HepG2 (cell line): ENCODE results near the gene KRTAP5-9. TPM values are rescaled to one million over a fixed set of nuclear protein-coding genes. Genes with fewer than 3 reads are reported as not detected.

Source experiments
- ATAC-seq: fragments of 200-7000 bp; cut with Tn5 transposase; 3 replicates; pipeline ENCODE4 v1.9.1; 2020; ENCODE audit warnings: mild to moderate bottlenecking, moderate library complexity
- BruUV-seq: library from RNA; stranded (reverse); fragments of 400-500 nt; replicated peaks from 2 replicates; lab custom pipeline; 2021; lab: Mats Ljungman, UMichigan
- CTCF ChIA-PET: fragments of 300-600 bp; formaldehyde crosslinking; extraction: SDS; loops from one replicate; lab custom pipeline; 2021; ENCODE audit warnings: low total read pairs, inconsistent platforms, low intra/inter-chr PET ratio; lab: Yijun Ruan, JAX
- POLR2A ChIA-PET: fragments of 350-600 bp; sonication (Branson Sonifier 250); formaldehyde crosslinking; loops from one replicate; lab custom pipeline; 2020; ENCODE audit warnings: antibody characterized with exemption, inconsistent platforms; lab: Yijun Ruan, JAX
- DNase-seq: peaks from one replicate; pipeline ENCODE4 v3.0.0-alpha.2; 2015; ENCODE audit warnings: low spot score
- FAIRE-seq: peaks from 3 replicates; lab custom pipeline; 2011; peaks lifted over from hg19 to GRCh38; lab: Jason Lieb, UNC
- H2AFZ ChIP-seq: one replicate; pipeline ENCODE4 v1.6.1; 2011; ENCODE audit warnings: low read length, inconsistent platforms
- H3K27ac ChIP-seq: fragments of 300-600 bp; 3 replicates; pipeline ENCODE4 v1.8.0; 2011; ENCODE audit warnings: mixed run types, mild to moderate bottlenecking, mixed read lengths, low read length, inconsistent platforms; ENCODE audit not compliant: insufficient read depth; ENCODE audit errors: extremely low read length
- H3K27me3 ChIP-seq, 2 experiments: fragments of 200-600 bp in 1 of 2; 2 replicates in 1 of 2; 3 replicates in 1 of 2; pipeline versions ENCODE4 v1.6.0 to v1.8.0; 2011; ENCODE audit warnings: low read length in 2 of 2, mild to moderate bottlenecking in 2 of 2, moderate library complexity in 2 of 2, inconsistent platforms in 1 of 2; ENCODE audit not compliant: insufficient read depth in 2 of 2, control insufficient read depth in 1 of 2
- H3K36me3 ChIP-seq, 2 experiments: fragments of 200-600 bp in 1 of 2; replicated peaks in 1 of 2; 2 replicates in 1 of 2; 3 replicates in 1 of 2; pipeline versions ENCODE4 v1.5.1 to v1.8.0; 2011; ENCODE audit warnings: low read length in 2 of 2, inconsistent platforms in 1 of 2; ENCODE audit not compliant: insufficient read depth in 2 of 2, control insufficient read depth in 1 of 2
- H3K4me1 ChIP-seq: 2 replicates; pipeline ENCODE4 v1.5.1; 2012; ENCODE audit warnings: low read length, inconsistent platforms; ENCODE audit not compliant: insufficient read depth
- H3K4me2 ChIP-seq: 2 replicates; pipeline ENCODE4 v1.6.0; 2011; ENCODE audit warnings: low read depth, low read length, inconsistent platforms
- H3K4me3 ChIP-seq, 3 experiments: fragments of 200-600 bp in 1 of 3; sonication (generic), shearing (Covaris generic) in 1 of 3; replicated peaks in 1 of 3; 2 replicates each; pipeline ENCODE4 v1.5.1; 2011 to 2016; ENCODE audit warnings: low read length in 3 of 3, inconsistent platforms in 2 of 3, low read depth in 2 of 3, mild to moderate bottlenecking in 2 of 3, control low read depth in 1 of 3, mixed read lengths in 1 of 3; ENCODE audit not compliant: insufficient read depth in 1 of 3
- H3K79me2 ChIP-seq: one replicate; pipeline ENCODE4 v1.6.1; 2011; ENCODE audit warnings: low read length, inconsistent platforms; ENCODE audit not compliant: insufficient read depth
- H3K9ac ChIP-seq: 2 replicates; pipeline ENCODE4 v1.6.0; 2011; ENCODE audit warnings: mild to moderate bottlenecking, low read depth, low read length, inconsistent platforms; ENCODE audit not compliant: insufficient read depth
- H3K9me3 ChIP-seq: 2 replicates; pipeline ENCODE4 v1.5.1; 2012; ENCODE audit warnings: mild to moderate bottlenecking, low read length
- H4K20me1 ChIP-seq: 2 replicates; pipeline ENCODE4 v1.6.0; 2011; ENCODE audit warnings: inconsistent platforms, mild to moderate bottlenecking, low read length, moderate library complexity; ENCODE audit not compliant: insufficient read depth
- ADNP ChIP-seq: sonication (generic); formaldehyde crosslinking; IDR thresholded peaks from 2 replicates; pipeline ENCODE4 v1.4.0; 2020; ENCODE audit warnings: missing genetic modification reagents
- BHLHE40 ChIP-seq: IDR thresholded peaks from 2 replicates; pipeline ENCODE4 v1.6.1; 2011; ENCODE audit warnings: low read length, improper control_type of control experiment
- CC2D1A ChIP-seq: sonication (generic); formaldehyde crosslinking; IDR thresholded peaks from 2 replicates; pipeline ENCODE4 v1.8.1; 2023; ENCODE audit warnings: mild to moderate bottlenecking, missing genetic modification reagents
- CEBPB ChIP-seq: IDR thresholded peaks from 2 replicates; pipeline ENCODE4 v1.6.1; 2011; ENCODE audit warnings: low read depth, low read length, improper control_type of control experiment, borderline replicate concordance
- CEBPG ChIP-seq: IDR thresholded peaks from 2 replicates; pipeline ENCODE4 v1.6.1; 2016
- POGZ ChIP-seq: sonication (generic); formaldehyde crosslinking; IDR thresholded peaks from 2 replicates; pipeline ENCODE4 v1.4.0; 2020; ENCODE audit warnings: mild to moderate bottlenecking, missing genetic modification reagents
- RFX3 ChIP-seq: IDR thresholded peaks from 2 replicates; pipeline ENCODE4 v1.6.1; 2016; ENCODE audit warnings: missing biosample characterization, missing genetic modification reagents
- ZNF564 ChIP-seq: sonication (generic); formaldehyde crosslinking; IDR thresholded peaks from 2 replicates; pipeline ENCODE4 v1.8.1; 2023; ENCODE audit warnings: mild to moderate bottlenecking, missing genetic modification reagents
- ZNF570 ChIP-seq: sonication (generic); formaldehyde crosslinking; IDR thresholded peaks from 2 replicates; pipeline ENCODE4 v1.4.0; 2020; ENCODE audit warnings: mild to moderate bottlenecking, missing genetic modification reagents, borderline replicate concordance
- ZNF772 ChIP-seq: sonication (generic); formaldehyde crosslinking; IDR thresholded peaks from 2 replicates; pipeline ENCODE4 v1.5.0; 2020; ENCODE audit warnings: mild to moderate bottlenecking, missing genetic modification reagents
- WGBS: methylation state at CpG from one replicate; pipeline ENCODE4 v1.1.6; 2017; ENCODE audit warnings: low lambda C conversion rate; 5-methylcytosine and 5-hydroxymethylcytosine counted together
- in situ Hi-C: cut with HindIII; loops from 2 replicates; pipeline ENCODE4 v1.10.0; 2017; ENCODE audit warnings: low pct_unique_long_range_greater_than_20kb; ENCODE audit not compliant: extremely low pct_ligation_motif_present
- intact Hi-C: fragments of 100-400 bp; cut with micrococcal nuclease; formaldehyde crosslinking; loops from one replicate; pipeline ENCODE4 v1.10.0; 2022; ENCODE audit not compliant: unreplicated experiment
- polyA plus RNA-seq, 8 experiments: library from polyadenylated mRNA; depleted of rRNA in 3 of 8; stranded (reverse) in 7 of 8; unstranded in 1 of 8; fragments of >200 nt; fragmentation: Illumina TruSeq in 4 of 8; extraction: Trizol in 4 of 8; gene quantifications; 2 replicates each; pipeline versions ENCODE4 v1.2.1 to v1.2.3, GENCODE V29; 2011 to 2016; ENCODE audit warnings: low read depth in 4 of 8, missing spikeins in 1 of 8, mixed read lengths in 1 of 8; ENCODE audit not compliant: insufficient read depth in 1 of 8
- total RNA-seq, 5 experiments: library from RNA; depleted of rRNA; stranded (reverse); fragments of >200 nt; fragmentation: Illumina TruSeq; extraction: Trizol; gene quantifications; 2 replicates each; pipeline ENCODE4 v1.2.3, GENCODE V29; 2016; ENCODE audit warnings: low read depth in 1 of 5
- TF ChIP-seq, protein P1 (sequence below): IDR thresholded peaks from 2 replicates; pipeline ENCODE4 v1.6.1; 2012; ENCODE audit warnings: low read depth, low read length, improper control_type of control experiment
- TF ChIP-seq, protein P2 (sequence below): sonication (generic); formaldehyde crosslinking; IDR thresholded peaks from 2 replicates; pipeline ENCODE4 v1.5.0; 2020; ENCODE audit warnings: mild to moderate bottlenecking, missing genetic modification reagents, moderate library complexity
- TF ChIP-seq, protein P3 (sequence below): sonication (generic); formaldehyde crosslinking; conservative IDR thresholded peaks from 2 replicates; pipeline ENCODE4 v1.4.0; 2020; ENCODE audit warnings: missing genetic modification reagents
- TF ChIP-seq, protein P4 (sequence below): sonication (generic); formaldehyde crosslinking; conservative IDR thresholded peaks from 2 replicates; pipeline ENCODE4 v1.8.0; 2022; ENCODE audit warnings: mild to moderate bottlenecking, moderate library complexity, missing genetic modification reagents
- TF ChIP-seq, protein P5 (sequence below): sonication (generic); formaldehyde crosslinking; IDR thresholded peaks from 2 replicates; pipeline ENCODE4 v1.5.0; 2020; ENCODE audit warnings: missing genetic modification reagents

KRTAP5-9 gene
- total and polyA plus RNA-seq, 2 of the 13 experiments (the other 11 are each of a cell fraction or from before 2014, with no cell fraction given), result 0.09 TPM; not detected in 1

DNA sequence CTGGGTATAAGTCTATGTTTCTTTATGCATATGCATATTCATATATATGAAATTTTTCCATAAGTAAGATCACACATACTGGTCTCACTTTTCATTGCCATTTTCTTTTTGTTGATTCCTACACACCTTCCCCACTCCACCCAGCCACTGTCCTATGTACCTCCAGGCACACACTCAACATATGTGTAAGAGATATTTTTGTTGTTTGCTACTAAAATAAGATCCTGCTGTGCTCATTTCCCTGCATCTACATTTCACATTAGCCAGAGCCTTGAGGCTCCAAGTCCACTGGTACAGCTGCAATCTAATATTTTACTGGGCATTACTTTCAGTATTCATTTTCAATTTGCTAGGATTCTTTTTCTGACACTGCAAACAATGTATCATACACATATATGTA, 9.0 kb downstream of the KRTAP5-9 start (continued):
- TF ChIP-seq, protein P1, sequence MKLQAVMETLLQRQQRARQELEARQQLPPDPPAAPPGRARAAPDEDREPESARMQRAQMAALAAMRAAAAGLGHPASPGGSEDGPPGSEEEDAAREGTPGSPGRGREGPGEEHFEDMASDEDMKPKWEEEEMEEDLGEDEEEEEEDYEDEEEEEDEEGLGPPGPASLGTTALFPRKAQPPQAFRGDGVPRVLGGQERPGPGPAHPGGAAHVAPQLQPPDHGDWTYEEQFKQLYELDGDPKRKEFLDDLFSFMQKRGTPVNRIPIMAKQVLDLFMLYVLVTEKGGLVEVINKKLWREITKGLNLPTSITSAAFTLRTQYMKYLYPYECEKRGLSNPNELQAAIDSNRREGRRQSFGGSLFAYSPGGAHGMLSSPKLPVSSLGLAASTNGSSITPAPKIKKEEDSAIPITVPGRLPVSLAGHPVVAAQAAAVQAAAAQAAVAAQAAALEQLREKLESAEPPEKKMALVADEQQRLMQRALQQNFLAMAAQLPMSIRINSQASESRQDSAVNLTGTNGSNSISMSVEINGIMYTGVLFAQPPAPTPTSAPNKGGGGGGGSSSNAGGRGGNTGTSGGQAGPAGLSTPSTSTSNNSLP, result no peak
- TF ChIP-seq CEBPB (no peak), CC2D1A (no peak), CEBPG (CRISPR knock-in tag) (no peak), BHLHE40 (no peak)
- TF ChIP-seq, protein P2, sequence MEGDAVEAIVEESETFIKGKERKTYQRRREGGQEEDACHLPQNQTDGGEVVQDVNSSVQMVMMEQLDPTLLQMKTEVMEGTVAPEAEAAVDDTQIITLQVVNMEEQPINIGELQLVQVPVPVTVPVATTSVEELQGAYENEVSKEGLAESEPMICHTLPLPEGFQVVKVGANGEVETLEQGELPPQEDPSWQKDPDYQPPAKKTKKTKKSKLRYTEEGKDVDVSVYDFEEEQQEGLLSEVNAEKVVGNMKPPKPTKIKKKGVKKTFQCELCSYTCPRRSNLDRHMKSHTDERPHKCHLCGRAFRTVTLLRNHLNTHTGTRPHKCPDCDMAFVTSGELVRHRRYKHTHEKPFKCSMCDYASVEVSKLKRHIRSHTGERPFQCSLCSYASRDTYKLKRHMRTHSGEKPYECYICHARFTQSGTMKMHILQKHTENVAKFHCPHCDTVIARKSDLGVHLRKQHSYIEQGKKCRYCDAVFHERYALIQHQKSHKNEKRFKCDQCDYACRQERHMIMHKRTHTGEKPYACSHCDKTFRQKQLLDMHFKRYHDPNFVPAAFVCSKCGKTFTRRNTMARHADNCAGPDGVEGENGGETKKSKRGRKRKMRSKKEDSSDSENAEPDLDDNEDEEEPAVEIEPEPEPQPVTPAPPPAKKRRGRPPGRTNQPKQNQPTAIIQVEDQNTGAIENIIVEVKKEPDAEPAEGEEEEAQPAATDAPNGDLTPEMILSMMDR (CRISPR knock-in tag), result no peak
- TF ChIP-seq, protein P3, sequence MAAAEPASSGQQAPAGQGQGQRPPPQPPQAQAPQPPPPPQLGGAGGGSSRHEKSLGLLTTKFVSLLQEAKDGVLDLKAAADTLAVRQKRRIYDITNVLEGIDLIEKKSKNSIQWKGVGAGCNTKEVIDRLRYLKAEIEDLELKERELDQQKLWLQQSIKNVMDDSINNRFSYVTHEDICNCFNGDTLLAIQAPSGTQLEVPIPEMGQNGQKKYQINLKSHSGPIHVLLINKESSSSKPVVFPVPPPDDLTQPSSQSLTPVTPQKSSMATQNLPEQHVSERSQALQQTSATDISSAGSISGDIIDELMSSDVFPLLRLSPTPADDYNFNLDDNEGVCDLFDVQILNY (CRISPR knock-in tag), result no peak
- TF ChIP-seq, all 625 proteins: peak for 0

DNA sequence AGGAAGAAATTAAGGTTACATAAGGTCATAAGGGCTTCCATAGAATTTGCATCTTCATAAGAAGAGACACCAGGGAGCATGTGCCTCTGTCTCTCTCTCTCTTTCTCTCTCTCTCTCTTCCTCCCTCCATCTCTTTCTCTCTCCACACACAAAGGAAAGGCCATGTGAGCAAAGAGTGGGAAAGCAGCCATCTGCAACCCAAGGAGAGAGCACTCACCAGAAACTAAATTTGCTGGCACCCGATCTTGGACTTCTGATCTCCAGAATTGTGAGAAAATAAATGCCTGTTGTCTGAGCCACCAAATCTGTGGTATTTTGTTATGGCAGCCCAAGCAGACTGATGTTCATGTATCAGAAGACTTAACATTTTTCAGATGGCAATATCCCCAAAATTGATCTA, 10.8 kb downstream of the KRTAP5-9 start:
- peaks cover 17% of the 10 kb centered on the region for H3K4me1 ChIP-seq
- ChIA-PET POLR2A (no interaction called here), CTCF (no interaction called here)
- no peak overlapping the region for H3K4me2 ChIP-seq
- no peak overlapping the region for H3K4me3 ChIP-seq
- no peak overlapping the region for H2AFZ ChIP-seq
- no peak overlapping the region for H3K27ac ChIP-seq
- in situ Hi-C loops, result no loop called here
- intact Hi-C loops, result no loop called here
- H3K79me2 ChIP-seq, result no peaks in the 10 kb centered on the region
- H3K36me3 ChIP-seq, result no peaks in the 10 kb centered on the region
- WGBS, result 76% methylated on average over 1 of the region's 1 CpG
- no peaks in the 10 kb centered on the region for H3K9me3 ChIP-seq
- ATAC-seq, result no peak
- peaks cover 0 to 1% of the 10 kb centered on the region in 2 experiments; a peak in 3 of 5 replicates for H3K27me3 ChIP-seq
- no peak for DNase-seq
- no peak overlapping the region for H3K9ac ChIP-seq
- no TSS peak for BruUV-seq
- H4K20me1 ChIP-seq, result no peaks in the 10 kb centered on the region
- FAIRE-seq, result no peak
- TF ChIP-seq RFX3, result no peak
- TF ChIP-seq POGZ, result no peak
- TF ChIP-seq ZNF772 (CRISPR knock-in tag), result no peak
- TF ChIP-seq ADNP (CRISPR knock-in tag), result no peak
- TF ChIP-seq ZNF570, result no peak
- no peak for TF ChIP-seq ZNF564 (CRISPR knock-in tag)
- TF ChIP-seq, protein P4, sequence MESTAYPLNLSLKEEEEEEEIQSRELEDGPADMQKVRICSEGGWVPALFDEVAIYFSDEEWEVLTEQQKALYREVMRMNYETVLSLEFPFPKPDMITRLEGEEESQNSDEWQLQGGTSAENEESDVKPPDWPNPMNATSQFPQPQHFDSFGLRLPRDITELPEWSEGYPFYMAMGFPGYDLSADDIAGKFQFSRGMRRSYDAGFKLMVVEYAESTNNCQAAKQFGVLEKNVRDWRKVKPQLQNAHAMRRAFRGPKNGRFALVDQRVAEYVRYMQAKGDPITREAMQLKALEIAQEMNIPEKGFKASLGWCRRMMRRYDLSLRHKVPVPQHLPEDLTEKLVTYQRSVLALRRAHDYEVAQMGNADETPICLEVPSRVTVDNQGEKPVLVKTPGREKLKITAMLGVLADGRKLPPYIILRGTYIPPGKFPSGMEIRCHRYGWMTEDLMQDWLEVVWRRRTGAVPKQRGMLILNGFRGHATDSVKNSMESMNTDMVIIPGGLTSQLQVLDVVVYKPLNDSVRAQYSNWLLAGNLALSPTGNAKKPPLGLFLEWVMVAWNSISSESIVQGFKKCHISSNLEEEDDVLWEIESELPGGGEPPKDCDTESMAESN, result no peak
- TF ChIP-seq, protein P5, sequence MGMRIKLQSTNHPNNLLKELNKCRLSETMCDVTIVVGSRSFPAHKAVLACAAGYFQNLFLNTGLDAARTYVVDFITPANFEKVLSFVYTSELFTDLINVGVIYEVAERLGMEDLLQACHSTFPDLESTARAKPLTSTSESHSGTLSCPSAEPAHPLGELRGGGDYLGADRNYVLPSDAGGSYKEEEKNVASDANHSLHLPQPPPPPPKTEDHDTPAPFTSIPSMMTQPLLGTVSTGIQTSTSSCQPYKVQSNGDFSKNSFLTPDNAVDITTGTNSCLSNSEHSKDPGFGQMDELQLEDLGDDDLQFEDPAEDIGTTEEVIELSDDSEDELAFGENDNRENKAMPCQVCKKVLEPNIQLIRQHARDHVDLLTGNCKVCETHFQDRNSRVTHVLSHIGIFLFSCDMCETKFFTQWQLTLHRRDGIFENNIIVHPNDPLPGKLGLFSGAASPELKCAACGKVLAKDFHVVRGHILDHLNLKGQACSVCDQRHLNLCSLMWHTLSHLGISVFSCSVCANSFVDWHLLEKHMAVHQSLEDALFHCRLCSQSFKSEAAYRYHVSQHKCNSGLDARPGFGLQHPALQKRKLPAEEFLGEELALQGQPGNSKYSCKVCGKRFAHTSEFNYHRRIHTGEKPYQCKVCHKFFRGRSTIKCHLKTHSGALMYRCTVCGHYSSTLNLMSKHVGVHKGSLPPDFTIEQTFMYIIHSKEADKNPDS, result no peak
